HEK293 (cell line): ENCODE data around the gene LRP1B.

Source experiments
- CTCF ChIP-seq: fragments of 450-650 bp; formaldehyde crosslinking; IDR thresholded peaks from 2 replicates; pipeline ENCODE4 v1.5.1; 2016; ENCODE audit warnings: missing biosample characterization, missing genetic modification characterization
- IKZF3 ChIP-seq: fragments of 450-650 bp; IDR thresholded peaks from 2 replicates; pipeline ENCODE4 v1.5.0; 2018; ENCODE audit warnings: missing biosample characterization, mild to moderate bottlenecking, missing genetic modification characterization, moderate library complexity
- PRDM4 ChIP-seq: fragments of 450-650 bp; formaldehyde crosslinking; IDR thresholded peaks from 2 replicates; pipeline ENCODE4 v1.5.1; 2017; ENCODE audit warnings: missing biosample characterization, missing genetic modification characterization
- ZNF121 ChIP-seq: fragments of 450-650 bp; formaldehyde crosslinking; IDR thresholded peaks from 2 replicates; pipeline ENCODE4 v1.5.1; 2016; ENCODE audit warnings: missing biosample characterization, missing genetic modification characterization
- ZNF18 ChIP-seq: fragments of 450-650 bp; formaldehyde crosslinking; IDR thresholded peaks from 2 replicates; pipeline ENCODE4 v1.5.1; 2016; ENCODE audit warnings: missing biosample characterization, missing genetic modification characterization
- ZNF548 ChIP-seq: fragments of 450-650 bp; formaldehyde crosslinking; IDR thresholded peaks from 2 replicates; pipeline ENCODE4 v1.5.1; 2016; ENCODE audit warnings: missing biosample characterization, missing genetic modification characterization
- ZNF704 ChIP-seq: fragments of 450-650 bp; formaldehyde crosslinking; IDR thresholded peaks from 2 replicates; pipeline ENCODE4 v1.5.1; 2016; ENCODE audit warnings: missing biosample characterization, missing genetic modification characterization

GRCh38 chr2:140990416-140990815 is 1140.4 kb downstream of the LRP1B start:
- TF ChIP-seq ZNF704 (no peak), ZNF548 (tag by site-specific recombination) (no peak), CTCF (tag by site-specific recombination) (no peak), PRDM4 (tag by site-specific recombination) (no peak), ZNF121 (tag by site-specific recombination) (no peak), IKZF3 (tag by site-specific recombination) (no peak), ZNF18 (tag by site-specific recombination) (no peak)
